ENCODE data around the gene SERHL2.

The SERHL2 gene

DNA sequence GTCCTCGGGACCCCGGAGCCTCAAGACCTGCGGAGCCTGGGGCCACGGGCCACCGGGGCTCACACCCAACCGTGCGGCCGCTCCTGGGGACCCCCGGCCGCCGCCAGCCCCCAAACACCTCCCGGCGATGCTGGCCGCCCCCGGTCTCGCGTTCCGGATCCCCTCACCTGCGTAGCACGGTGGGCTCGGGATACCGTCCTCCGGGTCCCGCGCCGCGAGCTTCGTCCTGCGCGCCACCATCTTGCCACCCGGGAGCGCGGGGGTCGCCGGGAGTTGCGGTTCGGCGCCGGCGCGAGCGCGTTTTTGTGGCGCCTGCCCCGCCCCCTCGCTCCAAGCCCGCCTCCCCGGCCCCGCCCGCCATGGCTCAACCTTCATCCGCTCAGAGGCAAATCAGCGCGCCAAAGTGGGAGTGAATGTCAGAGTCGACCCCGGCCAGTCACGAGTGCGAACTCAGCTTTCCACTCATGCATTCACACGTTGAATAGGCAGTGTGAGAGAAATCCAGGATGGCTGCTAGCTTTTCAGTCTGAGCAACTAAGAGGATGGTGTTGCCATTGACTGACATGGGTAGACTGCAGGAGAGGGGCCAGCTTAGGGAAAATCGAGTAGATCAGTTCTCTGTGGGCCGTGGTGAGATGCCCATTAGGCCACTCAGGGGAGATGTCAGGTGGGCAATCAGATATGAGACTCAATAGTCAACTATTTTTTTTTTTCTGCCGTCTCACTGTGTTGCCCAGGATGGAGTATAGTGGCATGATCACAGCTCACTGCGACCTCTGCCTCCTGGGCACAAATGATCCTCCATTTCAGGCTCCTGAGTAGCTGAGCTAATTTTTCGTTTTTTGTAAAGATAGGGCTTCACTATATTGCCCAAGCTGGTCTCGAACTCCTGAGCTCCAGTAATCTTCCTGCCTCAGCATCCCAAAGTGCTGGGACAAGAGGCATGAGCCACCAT, 28.3 kb downstream of the SERHL2 start:
- DNase-seq (ENCODE audit: low spot score), result peak; percentile 90
- in situ Hi-C loops (cut with MboI; ENCODE audit: low sequenced_read_pairs, unreplicated experiment), result no loop called here
- TF ChIP-seq, protein P1, sequence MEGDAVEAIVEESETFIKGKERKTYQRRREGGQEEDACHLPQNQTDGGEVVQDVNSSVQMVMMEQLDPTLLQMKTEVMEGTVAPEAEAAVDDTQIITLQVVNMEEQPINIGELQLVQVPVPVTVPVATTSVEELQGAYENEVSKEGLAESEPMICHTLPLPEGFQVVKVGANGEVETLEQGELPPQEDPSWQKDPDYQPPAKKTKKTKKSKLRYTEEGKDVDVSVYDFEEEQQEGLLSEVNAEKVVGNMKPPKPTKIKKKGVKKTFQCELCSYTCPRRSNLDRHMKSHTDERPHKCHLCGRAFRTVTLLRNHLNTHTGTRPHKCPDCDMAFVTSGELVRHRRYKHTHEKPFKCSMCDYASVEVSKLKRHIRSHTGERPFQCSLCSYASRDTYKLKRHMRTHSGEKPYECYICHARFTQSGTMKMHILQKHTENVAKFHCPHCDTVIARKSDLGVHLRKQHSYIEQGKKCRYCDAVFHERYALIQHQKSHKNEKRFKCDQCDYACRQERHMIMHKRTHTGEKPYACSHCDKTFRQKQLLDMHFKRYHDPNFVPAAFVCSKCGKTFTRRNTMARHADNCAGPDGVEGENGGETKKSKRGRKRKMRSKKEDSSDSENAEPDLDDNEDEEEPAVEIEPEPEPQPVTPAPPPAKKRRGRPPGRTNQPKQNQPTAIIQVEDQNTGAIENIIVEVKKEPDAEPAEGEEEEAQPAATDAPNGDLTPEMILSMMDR (IDR thresholded peaks at IDR 0.05; ENCODE audit: borderline replicate concordance, control extremely low read depth, extremely low read depth, insufficient read depth, missing control alignments), result no peak

DNA sequence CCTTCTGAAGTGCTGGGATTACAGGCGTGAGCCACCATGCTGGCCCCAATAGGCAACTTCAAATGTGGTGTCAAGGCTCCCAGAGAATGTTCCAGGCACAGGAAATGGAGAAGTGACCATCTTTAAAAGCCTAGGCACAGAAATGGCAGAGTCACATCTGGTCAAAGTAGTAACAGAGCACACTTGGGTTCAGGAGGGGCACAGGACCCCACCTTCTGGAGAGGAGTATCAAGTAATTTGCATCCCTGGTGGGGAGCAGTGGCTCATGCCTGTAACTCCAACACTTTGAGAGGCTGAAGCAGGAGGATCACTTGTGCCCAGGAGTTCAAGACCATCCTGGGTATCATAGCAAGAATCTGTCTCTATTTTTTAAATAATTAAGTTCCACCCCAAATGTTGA, 29.2 kb downstream of the SERHL2 start:
- no peak for DNase-seq (ENCODE audit: low spot score)
- in situ Hi-C loops (cut with MboI; ENCODE audit: low sequenced_read_pairs, unreplicated experiment), result no loop called here
- TF ChIP-seq, protein P1 (IDR thresholded peaks at IDR 0.05; ENCODE audit: borderline replicate concordance, control extremely low read depth, extremely low read depth, insufficient read depth, missing control alignments), result no peak

DNA sequence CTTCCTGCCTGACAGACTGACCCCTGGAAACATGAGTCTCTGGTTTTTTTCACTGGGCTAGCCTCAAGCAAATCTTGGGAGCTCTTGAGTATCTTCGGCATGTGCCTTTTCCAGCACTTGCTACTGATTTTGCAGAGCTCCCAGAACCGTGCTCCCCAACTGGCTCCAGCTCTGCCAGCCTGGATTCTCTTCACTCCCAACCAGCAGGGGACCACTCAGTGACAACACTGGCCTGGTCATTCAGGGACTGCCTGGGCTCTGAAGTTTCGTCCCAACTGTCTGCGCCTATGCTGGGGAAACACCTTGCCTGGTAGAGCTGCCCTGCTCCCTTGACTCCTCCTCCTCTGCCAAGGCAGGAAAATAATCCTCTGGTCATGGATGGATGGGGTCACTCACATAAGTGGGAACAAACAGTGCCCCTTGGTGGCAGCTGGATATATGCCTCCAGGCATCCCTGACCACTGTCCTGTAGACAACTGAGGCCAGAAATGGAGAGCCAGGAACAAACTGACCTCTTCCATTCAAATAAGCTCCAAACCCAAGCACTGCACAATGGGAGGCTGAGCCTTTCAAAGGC, 30.7 kb downstream of the SERHL2 start:
- TF ChIP-seq, protein P1 (IDR thresholded peaks at IDR 0.05; ENCODE audit: borderline replicate concordance, control extremely low read depth, extremely low read depth, insufficient read depth, missing control alignments), result no peak
- no peak for DNase-seq (ENCODE audit: low spot score)
- in situ Hi-C loops (cut with MboI; ENCODE audit: low sequenced_read_pairs, unreplicated experiment), result no loop called here

DNA sequence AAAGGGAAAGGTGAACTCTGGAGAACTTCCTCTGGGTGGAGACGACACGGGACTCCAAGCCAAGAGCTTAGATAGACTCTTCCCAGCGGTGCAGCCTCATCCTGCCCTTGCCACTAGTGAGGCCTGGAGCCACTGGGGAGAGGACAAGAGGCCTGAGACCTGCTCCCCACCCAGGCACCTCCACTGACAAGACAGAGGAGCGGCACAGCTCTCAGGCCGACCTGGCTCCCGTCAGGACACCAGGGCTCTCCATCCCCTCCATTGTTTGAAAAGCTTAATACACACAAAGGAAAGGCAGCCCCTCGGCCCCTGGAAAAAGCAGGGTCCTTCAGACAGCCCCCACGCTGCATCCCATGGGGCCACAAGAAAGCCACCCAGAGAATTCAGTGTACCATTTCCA, 31.3 kb downstream of the SERHL2 start:
- no peak for DNase-seq (ENCODE audit: low spot score)
- in situ Hi-C loops (cut with MboI; ENCODE audit: low sequenced_read_pairs, unreplicated experiment), result no loop called here
- TF ChIP-seq, protein P1 (IDR thresholded peaks at IDR 0.05; ENCODE audit: borderline replicate concordance, control extremely low read depth, extremely low read depth, insufficient read depth, missing control alignments), result no peak

DNA sequence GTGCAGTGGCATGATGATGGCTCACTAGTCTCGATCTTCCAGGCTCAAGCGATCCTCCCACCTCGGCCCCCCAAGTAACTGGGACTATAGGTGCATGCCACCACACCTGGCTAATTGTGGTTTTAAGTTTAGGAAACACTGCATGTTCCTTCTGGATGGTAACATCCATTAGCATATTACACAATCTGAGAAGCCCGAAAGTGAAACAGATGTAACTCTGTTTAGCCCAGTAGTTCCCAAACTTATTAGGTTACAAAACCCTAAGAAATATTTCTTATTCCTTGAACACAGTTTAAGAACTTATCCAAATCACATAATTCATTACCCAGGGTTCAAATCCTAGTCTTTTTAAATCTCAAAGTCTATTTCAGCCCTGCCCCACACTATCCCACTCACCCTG, 32.6 kb downstream of the SERHL2 start:
- TF ChIP-seq, protein P1 (IDR thresholded peaks at IDR 0.05; ENCODE audit: borderline replicate concordance, control extremely low read depth, extremely low read depth, insufficient read depth, missing control alignments), result no peak
- no peak for DNase-seq (ENCODE audit: low spot score)
- in situ Hi-C loops (cut with MboI; ENCODE audit: low sequenced_read_pairs, unreplicated experiment), result no loop called here

DNA sequence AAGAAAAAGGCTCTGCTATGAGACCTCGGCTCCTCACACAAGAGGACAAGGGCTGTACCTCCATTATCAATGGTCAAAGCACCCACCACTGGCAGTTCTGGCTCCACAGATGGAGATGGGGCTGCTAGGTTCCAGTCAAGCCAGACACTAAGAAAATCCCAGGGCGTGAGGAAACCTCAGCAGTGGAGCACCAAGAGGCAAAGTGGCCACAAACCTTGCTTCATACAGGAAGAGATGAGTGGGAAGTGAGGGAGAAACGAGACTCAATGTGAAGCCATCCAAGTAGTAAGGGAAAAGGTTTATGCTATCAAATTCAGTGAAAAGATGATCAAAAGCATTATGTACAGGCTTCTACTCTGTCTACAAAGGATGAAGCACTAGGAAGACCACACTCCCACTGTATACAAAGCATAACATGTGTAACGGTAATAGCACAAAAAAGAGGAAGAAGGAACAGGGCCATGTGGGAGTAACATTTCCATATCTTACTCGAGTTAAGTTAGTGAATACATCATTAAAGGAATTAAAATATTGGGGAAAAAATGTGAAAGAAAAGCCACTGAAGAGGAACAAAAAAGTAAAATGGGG, 33.9 kb downstream of the SERHL2 start:
- TF ChIP-seq, protein P1 (IDR thresholded peaks at IDR 0.05; ENCODE audit: borderline replicate concordance, control extremely low read depth, extremely low read depth, insufficient read depth, missing control alignments), result no peak
- in situ Hi-C loops (cut with MboI; ENCODE audit: low sequenced_read_pairs, unreplicated experiment), result no loop called here
- no peak for DNase-seq (ENCODE audit: low spot score)
